Islet precursor cell (in vitro differentiated cells): ENCODE data around the gene TMEM213.

Source experiments
- DNase-seq: peaks from one replicate; pipeline ENCODE4 v3.0.0-alpha.2; 2018

Gene TMEM213

GRCh38 chr7:138878051-138878450, 80.3 kb downstream of the TMEM213 start:
- DNase-seq, result no peak

- no peak for DNase-seq
Observed at GRCh38 chr7:138878856-138879255, 81.1 kb downstream of the TMEM213 start.

- no peak for DNase-seq
Observed at GRCh38 chr7:138879356-138879755, 81.6 kb downstream of the TMEM213 start.

DNA sequence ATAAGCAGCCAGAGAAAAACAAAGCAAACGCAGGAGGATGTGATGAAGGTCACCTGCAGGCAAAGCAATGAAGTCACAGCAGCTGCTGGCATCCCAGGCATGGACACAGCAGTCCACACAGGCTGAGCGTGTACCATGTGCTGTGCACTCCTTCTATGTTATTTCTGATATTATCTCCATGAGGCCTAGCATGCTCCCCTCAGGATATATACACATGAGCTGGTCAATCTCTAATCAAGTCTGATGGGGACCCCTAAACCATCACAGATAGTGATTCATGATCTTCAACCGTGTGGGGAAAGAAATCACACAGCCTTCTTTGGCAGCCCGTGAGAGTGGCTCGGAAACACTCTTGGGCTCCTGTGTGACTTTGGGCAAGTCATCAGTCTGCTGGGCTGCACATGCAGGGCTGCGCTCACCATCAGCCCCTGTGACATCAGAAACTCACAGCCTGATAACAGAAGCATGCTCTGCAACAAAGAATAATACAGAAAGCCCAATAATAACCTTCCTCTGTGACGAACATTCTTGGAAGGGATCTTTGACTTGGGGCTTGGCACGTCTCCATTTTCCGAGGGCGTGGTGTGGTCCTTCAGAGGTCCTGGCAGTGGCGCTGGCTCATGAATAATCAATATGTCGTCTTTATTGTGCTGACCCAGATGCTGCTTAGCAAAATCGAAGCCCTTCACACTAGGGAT, 83.2 kb downstream of the TMEM213 start:
- no peak for DNase-seq

DNA sequence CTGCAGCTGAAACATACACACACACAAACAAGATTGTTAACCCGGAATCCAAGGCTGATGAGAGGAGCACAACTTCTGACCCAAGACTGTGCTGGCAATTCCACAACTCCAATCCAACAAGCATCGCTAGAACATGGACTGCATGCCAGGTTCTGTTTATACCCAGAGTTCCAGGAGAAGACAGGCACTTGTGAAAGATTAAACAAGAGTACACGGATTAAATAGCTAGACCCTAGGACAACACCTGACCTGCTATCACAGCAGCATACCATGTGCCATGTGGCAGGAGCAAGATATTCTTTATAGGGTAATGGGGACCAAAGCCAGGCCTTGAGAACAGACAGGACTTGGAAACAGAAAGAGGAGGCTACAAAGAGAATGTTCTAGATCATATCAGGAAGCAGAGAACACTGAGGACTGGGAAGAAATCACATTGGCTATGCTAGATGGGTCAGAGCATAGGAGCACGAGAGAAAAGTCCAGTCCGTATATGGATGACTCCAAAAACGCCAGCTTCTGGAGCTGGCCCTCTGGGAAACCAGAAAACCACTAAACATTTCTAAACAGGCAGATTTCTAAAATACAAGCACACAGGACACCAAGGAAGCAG, 83.9 kb downstream of the TMEM213 start:
- no peak for DNase-seq

- DNase-seq, result no peak
Observed at GRCh38 chr7:138882249-138882648, 84.5 kb downstream of the TMEM213 start.

GRCh38 chr7:138885383-138886147, 87.8 kb downstream of the TMEM213 start:
- no peak for DNase-seq

GRCh38 chr7:138886501-138886917, 88.7 kb downstream of the TMEM213 start:
- no peak for DNase-seq

GRCh38 chr7:138887085-138887710, 89.4 kb downstream of the TMEM213 start:
- DNase-seq, result no peak
